Measurements from ENCODE around the gene PARS2. TPM values are rescaled to one million over a fixed set of nuclear protein-coding genes. Genes with fewer than 3 reads are reported as not detected.

Gene PARS2
- total and polyA plus RNA-seq, 12 donors = 1.2 to 16.1 (median 7.5) TPM

GRCh38 chr1:54738244-54738643, 26.1 kb downstream of the PARS2 start:
- peaks cover 0 to 86% of the 10 kb centered on the region in 2 donors for H3K36me3 ChIP-seq (replicated peaks in 1 of 2)
- intact Hi-C loops (cut with DNase I) = no loop called here
- TF ChIP-seq CTCF (IDR thresholded peaks at IDR 0.05) (no peak), POLR2A (IDR thresholded peaks at IDR 0.05) (no peak)

GRCh38 chr1:54736685-54737084, 27.6 kb downstream of the PARS2 start:
- intact Hi-C loops (cut with DNase I) = no loop called here

More at GRCh38 chr1:54738244-54738643, 26.1 kb downstream of the PARS2 start:
- Histone ChIP-seq H3K27ac (no peak overlapping the region), H3K27me3 (no peaks in the 10 kb centered on the region), H3K4me3 (no peak overlapping the region), H3K9me3 (replicated peaks in 1 of 3) (no peaks in the 10 kb centered on the region), H3K4me1 (replicated peaks in 1 of 2) (no peaks in the 10 kb centered on the region)
- 90 to 97% (median 94%) methylated on average over 6 of the region's 6 CpGs for WGBS, 4 donors
- no peak for DNase-seq

GRCh38 chr1:54728027-54728426, 36.3 kb downstream of the PARS2 start:
- Histone ChIP-seq H3K4me1 (replicated peaks in 1 of 2) (no peaks in the 10 kb centered on the region), H3K27ac (no peak overlapping the region), H3K36me3 (replicated peaks in 1 of 2) (peaks cover 0 to 51% of the 10 kb centered on the region in 2 donors), H3K4me3 (no peak overlapping the region), H3K9me3 (replicated peaks in 1 of 3) (no peaks in the 10 kb centered on the region), H3K27me3 (no peaks in the 10 kb centered on the region)
- TF ChIP-seq CTCF (IDR thresholded peaks at IDR 0.05) (no peak), POLR2A (IDR thresholded peaks at IDR 0.05) (no peak)
- no peak for DNase-seq
- 67 to 91% (median 83%) methylated on average over 3 of the region's 3 CpGs for WGBS, 4 donors
- intact Hi-C loops (cut with DNase I) = no loop called here

More at GRCh38 chr1:54736685-54737084, 27.6 kb downstream of the PARS2 start:
- TF ChIP-seq CTCF (IDR thresholded peaks at IDR 0.05) = no peak
- no peak for DNase-seq
- H3K9me3 ChIP-seq (replicated peaks in 1 of 3) = no peaks in the 10 kb centered on the region
- peaks cover 0 to 89% of the 10 kb centered on the region in 2 donors for H3K36me3 ChIP-seq (replicated peaks in 1 of 2)
- 94 to 95% (median 95%) methylated on average over 5 of the region's 5 CpGs for WGBS, 4 donors
- no peak overlapping the region for H3K4me3 ChIP-seq
- H3K27me3 ChIP-seq = no peaks in the 10 kb centered on the region
- H3K27ac ChIP-seq = no peak overlapping the region
- no peaks in the 10 kb centered on the region for H3K4me1 ChIP-seq (replicated peaks in 1 of 2)

- TF ChIP-seq POLR2A (IDR thresholded peaks at IDR 0.05) = no peak
- no peak for TF ChIP-seq CTCF (IDR thresholded peaks at IDR 0.05)
- H3K36me3 ChIP-seq (replicated peaks in 1 of 2) = peaks cover 0 to 45% of the 10 kb centered on the region in 2 donors
- H3K27ac ChIP-seq = no peak overlapping the region
- H3K9me3 ChIP-seq (replicated peaks in 1 of 3) = no peaks in the 10 kb centered on the region
- 96 to 100% (median 100%) methylated on average over 1 of the region's 1 CpG for WGBS, 4 donors
- no peak overlapping the region for H3K4me3 ChIP-seq
- H3K27me3 ChIP-seq = no peaks in the 10 kb centered on the region
- no peak for DNase-seq
- H3K4me1 ChIP-seq (replicated peaks in 1 of 2) = no peaks in the 10 kb centered on the region
- intact Hi-C loops (cut with DNase I) = no loop called here
Measured at GRCh38 chr1:54724771-54725170, 39.6 kb downstream of the PARS2 start.
